Measurements from ENCODE around the gene TMOD2. TPM values are rescaled to one million over a fixed set of nuclear protein-coding genes. Genes with fewer than 3 reads are reported as not detected.

Gene TMOD2
- total RNA-seq, 4 donors from 2014 or later, result 7.1 to 14.1 (median 11.0) TPM

GRCh38 chr15:51708013-51708412 lies 43.4 kb upstream of the TMOD2 start:
- Histone ChIP-seq H3K9me3 (no peaks in the 10 kb centered on the region), H3K4me3 (replicated peaks in 1 of 3) (no peak overlapping the region), H3K27ac (no peak overlapping the region), H3K4me1 (no peaks in the 10 kb centered on the region), H3K27me3 (no peaks in the 10 kb centered on the region), H3K36me3 (no peaks in the 10 kb centered on the region)
- no peak for TF ChIP-seq POLR2A (IDR thresholded peaks at IDR 0.05)
- TF ChIP-seq, protein P1, sequence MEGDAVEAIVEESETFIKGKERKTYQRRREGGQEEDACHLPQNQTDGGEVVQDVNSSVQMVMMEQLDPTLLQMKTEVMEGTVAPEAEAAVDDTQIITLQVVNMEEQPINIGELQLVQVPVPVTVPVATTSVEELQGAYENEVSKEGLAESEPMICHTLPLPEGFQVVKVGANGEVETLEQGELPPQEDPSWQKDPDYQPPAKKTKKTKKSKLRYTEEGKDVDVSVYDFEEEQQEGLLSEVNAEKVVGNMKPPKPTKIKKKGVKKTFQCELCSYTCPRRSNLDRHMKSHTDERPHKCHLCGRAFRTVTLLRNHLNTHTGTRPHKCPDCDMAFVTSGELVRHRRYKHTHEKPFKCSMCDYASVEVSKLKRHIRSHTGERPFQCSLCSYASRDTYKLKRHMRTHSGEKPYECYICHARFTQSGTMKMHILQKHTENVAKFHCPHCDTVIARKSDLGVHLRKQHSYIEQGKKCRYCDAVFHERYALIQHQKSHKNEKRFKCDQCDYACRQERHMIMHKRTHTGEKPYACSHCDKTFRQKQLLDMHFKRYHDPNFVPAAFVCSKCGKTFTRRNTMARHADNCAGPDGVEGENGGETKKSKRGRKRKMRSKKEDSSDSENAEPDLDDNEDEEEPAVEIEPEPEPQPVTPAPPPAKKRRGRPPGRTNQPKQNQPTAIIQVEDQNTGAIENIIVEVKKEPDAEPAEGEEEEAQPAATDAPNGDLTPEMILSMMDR (IDR thresholded peaks at IDR 0.05), result no peak
- 47 to 51% methylated on average over 5 of the region's 5 CpGs for WGBS, 2 donors
- intact Hi-C loops (cut with DNase I), result no loop called here
- no peak for DNase-seq

- H3K27me3 ChIP-seq, result no peaks in the 10 kb centered on the region
- H3K27ac ChIP-seq, result no peak overlapping the region
- TF ChIP-seq, protein P1 (IDR thresholded peaks at IDR 0.05), result no peak
- no peak for TF ChIP-seq POLR2A (IDR thresholded peaks at IDR 0.05)
- no peaks in the 10 kb centered on the region for H3K9me3 ChIP-seq
- H3K36me3 ChIP-seq, result no peaks in the 10 kb centered on the region
- 94 to 98% methylated on average over 5 of the region's 5 CpGs for WGBS, 2 donors
- H3K4me3 ChIP-seq (replicated peaks in 1 of 3), result no peak overlapping the region
- intact Hi-C loops (cut with DNase I), result no loop called here
- no peak for DNase-seq
- no peaks in the 10 kb centered on the region for H3K4me1 ChIP-seq
Observed at GRCh38 chr15:51709031-51709430, 42.4 kb upstream of the TMOD2 start.

- TF ChIP-seq POLR2A (IDR thresholded peaks at IDR 0.05), result no peak
- TF ChIP-seq, protein P1 (IDR thresholded peaks at IDR 0.05), result no peak
- intact Hi-C loops (cut with DNase I), result no loop called here
- 73 to 78% methylated on average over 1 of the region's 1 CpG for WGBS, 2 donors
Observed at GRCh38 chr15:51714162-51714561, 37.2 kb upstream of the TMOD2 start.

GRCh38 chr15:51714911-51715310 lies 36.5 kb upstream of the TMOD2 start:
- H3K4me1 ChIP-seq, result no peaks in the 10 kb centered on the region
- DNase-seq, result no peak

More at GRCh38 chr15:51714162-51714561, 37.2 kb upstream of the TMOD2 start:
- Histone ChIP-seq H3K4me3 (replicated peaks in 1 of 3) (no peak overlapping the region), H3K27ac (no peak overlapping the region), H3K9me3 (no peaks in the 10 kb centered on the region), H3K27me3 (no peaks in the 10 kb centered on the region), H3K36me3 (no peaks in the 10 kb centered on the region), H3K4me1 (no peaks in the 10 kb centered on the region)
- DNase-seq, result no peak

GRCh38 chr15:51718219-51718618 lies 33.2 kb upstream of the TMOD2 start:
- TF ChIP-seq POLR2A (IDR thresholded peaks at IDR 0.05), result no peak
- TF ChIP-seq, protein P1 (IDR thresholded peaks at IDR 0.05), result no peak
- Histone ChIP-seq H3K36me3 (no peaks in the 10 kb centered on the region), H3K27ac (no peak overlapping the region), H3K27me3 (no peaks in the 10 kb centered on the region), H3K4me3 (replicated peaks in 1 of 3) (no peak overlapping the region), H3K4me1 (no peaks in the 10 kb centered on the region), H3K9me3 (no peaks in the 10 kb centered on the region)
- intact Hi-C loops (cut with DNase I), result no loop called here
- WGBS, 2 donors, result 38 to 39% methylated on average over 4 of the region's 4 CpGs
- no peak for DNase-seq

More at GRCh38 chr15:51714911-51715310, 36.5 kb upstream of the TMOD2 start:
- intact Hi-C loops (cut with DNase I), result no loop called here
- no peak overlapping the region for H3K27ac ChIP-seq
- TF ChIP-seq, protein P1 (IDR thresholded peaks at IDR 0.05), result no peak
- H3K27me3 ChIP-seq, result no peaks in the 10 kb centered on the region
- H3K9me3 ChIP-seq, result no peaks in the 10 kb centered on the region
- WGBS, 2 donors, result 90 to 93% methylated on average over 1 of the region's 1 CpG
- H3K4me3 ChIP-seq (replicated peaks in 1 of 3), result no peak overlapping the region
- H3K36me3 ChIP-seq, result no peaks in the 10 kb centered on the region

Measured in thyroid gland (tissue), 4 donors.